ENCODE results near the gene MAP1LC3B.
"Not testable (repeated sequence)": the region's sequence is repeated elsewhere in the genome, so short reads cannot be mapped to it uniquely, and the experiment has no call there.

MAP1LC3B gene

GRCh38 chr16:87382023-87382785 is 9.9 kb upstream of the MAP1LC3B start:
- no peak overlapping the region for H3K27ac ChIP-seq (ENCODE audit: low read depth, low read length)

DNA sequence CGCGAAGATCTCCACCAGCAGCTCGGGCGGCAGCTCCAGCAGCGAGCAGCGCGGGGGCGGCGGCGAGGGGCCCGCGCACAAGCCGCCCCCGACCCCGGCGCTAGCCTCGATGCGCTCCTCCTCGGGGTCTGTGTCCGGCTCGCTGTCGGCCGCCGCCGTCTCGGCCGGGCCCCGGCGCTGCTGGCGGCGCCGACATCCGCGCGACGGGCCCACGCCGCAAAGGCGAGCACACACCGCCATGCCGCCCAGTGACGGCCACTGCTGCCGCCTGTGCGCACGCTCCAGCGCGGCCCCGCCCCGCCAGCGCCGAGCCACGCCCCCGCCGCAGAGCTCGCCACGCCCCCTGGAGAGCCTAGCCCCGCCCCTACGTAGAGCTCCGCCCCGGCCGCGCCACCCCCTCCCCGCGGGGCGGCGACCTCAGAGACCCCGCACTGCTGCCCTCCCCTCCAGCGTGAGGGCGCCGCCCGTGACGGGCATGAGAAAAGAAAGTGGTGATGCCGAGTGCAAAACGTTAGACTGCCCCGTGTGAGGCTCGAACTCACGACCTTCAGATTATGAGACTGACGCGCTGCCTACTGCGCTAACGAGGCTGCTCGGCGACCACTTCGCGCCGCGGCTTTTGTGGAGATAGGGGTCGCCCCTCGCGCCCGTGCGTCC is 8.5 kb upstream of the MAP1LC3B start, which contains the start of gene FBXO31:
FBXO31 (minus strand) TSS at position 272 of the 657 bp plus-strand sequence; CDS start at position 240, 32 bp downstream.
- H3K9me2 ChIP-seq (replicated peaks; ENCODE audit: control insufficient read depth, low read length), result no peaks in the 10 kb centered on the region
- no peaks in the 10 kb centered on the region for H3K9me3 ChIP-seq (ENCODE audit: control insufficient read depth, insufficient read depth, low read length)
- H4K20me1 ChIP-seq (ENCODE audit: control insufficient read depth, insufficient read depth, low read depth, low read length), result peaks cover 21% of the 10 kb centered on the region; the same call in 1 of the 2 replicates
- H3K4me2 ChIP-seq (ENCODE audit: low read length), result peak within 1 kb of the TSS; percentile 79
- TF ChIP-seq, protein P1, sequence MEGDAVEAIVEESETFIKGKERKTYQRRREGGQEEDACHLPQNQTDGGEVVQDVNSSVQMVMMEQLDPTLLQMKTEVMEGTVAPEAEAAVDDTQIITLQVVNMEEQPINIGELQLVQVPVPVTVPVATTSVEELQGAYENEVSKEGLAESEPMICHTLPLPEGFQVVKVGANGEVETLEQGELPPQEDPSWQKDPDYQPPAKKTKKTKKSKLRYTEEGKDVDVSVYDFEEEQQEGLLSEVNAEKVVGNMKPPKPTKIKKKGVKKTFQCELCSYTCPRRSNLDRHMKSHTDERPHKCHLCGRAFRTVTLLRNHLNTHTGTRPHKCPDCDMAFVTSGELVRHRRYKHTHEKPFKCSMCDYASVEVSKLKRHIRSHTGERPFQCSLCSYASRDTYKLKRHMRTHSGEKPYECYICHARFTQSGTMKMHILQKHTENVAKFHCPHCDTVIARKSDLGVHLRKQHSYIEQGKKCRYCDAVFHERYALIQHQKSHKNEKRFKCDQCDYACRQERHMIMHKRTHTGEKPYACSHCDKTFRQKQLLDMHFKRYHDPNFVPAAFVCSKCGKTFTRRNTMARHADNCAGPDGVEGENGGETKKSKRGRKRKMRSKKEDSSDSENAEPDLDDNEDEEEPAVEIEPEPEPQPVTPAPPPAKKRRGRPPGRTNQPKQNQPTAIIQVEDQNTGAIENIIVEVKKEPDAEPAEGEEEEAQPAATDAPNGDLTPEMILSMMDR (IDR thresholded peaks at IDR 0.05; ENCODE audit: low read depth, low read length, poor library complexity, severe bottlenecking), result no peak
- no peak for TF ChIP-seq EZH2phosphoT487 (IDR thresholded peaks at IDR 0.05; ENCODE audit: borderline replicate concordance, low read length)
- peaks cover 59% of the 10 kb centered on the region for H3K4me1 ChIP-seq (ENCODE audit: control insufficient read depth, low read length)
- peaks cover 20% of the 10 kb centered on the region for H3F3A ChIP-seq (ENCODE audit: control insufficient read depth, insufficient read depth)
- peaks cover 55% of the 10 kb centered on the region for H3K79me2 ChIP-seq (ENCODE audit: control insufficient read depth, low read length)
- no peaks in the 10 kb centered on the region for H3K27me3 ChIP-seq (ENCODE audit: control insufficient read depth, low read length)
- peak within 1 kb of the TSS; percentile 77 for H3K4me3 ChIP-seq (ENCODE audit: low read length)
- peak within 1 kb of the TSS; percentile 76 for H3K27ac ChIP-seq (ENCODE audit: low read depth, low read length)
- H3K36me3 ChIP-seq (ENCODE audit: control insufficient read depth, low read length), result peaks cover 19% of the 10 kb centered on the region

More at GRCh38 chr16:87382023-87382785, 9.9 kb upstream of the MAP1LC3B start:
- peak overlapping the region; percentile 77 for H3K4me3 ChIP-seq (ENCODE audit: low read length)
- peaks cover 21% of the 10 kb centered on the region; the same call in 1 of the 2 replicates for H4K20me1 ChIP-seq (ENCODE audit: control insufficient read depth, insufficient read depth, low read depth, low read length)
- H3F3A ChIP-seq (ENCODE audit: control insufficient read depth, insufficient read depth), result peaks cover 12% of the 10 kb centered on the region
- no peaks in the 10 kb centered on the region for H3K9me3 ChIP-seq (ENCODE audit: control insufficient read depth, insufficient read depth, low read length)
- peaks cover 70% of the 10 kb centered on the region for H3K79me2 ChIP-seq (ENCODE audit: control insufficient read depth, low read length)
- H3K36me3 ChIP-seq (ENCODE audit: control insufficient read depth, low read length), result peaks cover 19% of the 10 kb centered on the region
- TF ChIP-seq EZH2phosphoT487 (IDR thresholded peaks at IDR 0.05; ENCODE audit: borderline replicate concordance, low read length), result no peak
- TF ChIP-seq, protein P1 (IDR thresholded peaks at IDR 0.05; ENCODE audit: low read depth, low read length, poor library complexity, severe bottlenecking), result no peak
- H3K9me2 ChIP-seq (replicated peaks; ENCODE audit: control insufficient read depth, low read length), result no peaks in the 10 kb centered on the region
- peak overlapping the region; percentile 79 for H3K4me2 ChIP-seq (ENCODE audit: low read length)
- no peaks in the 10 kb centered on the region for H3K27me3 ChIP-seq (ENCODE audit: control insufficient read depth, low read length)
- peaks cover 45% of the 10 kb centered on the region for H3K4me1 ChIP-seq (ENCODE audit: control insufficient read depth, low read length)

GRCh38 chr16:87384162-87384874 is 7.8 kb upstream of the MAP1LC3B start:
- peaks cover 52% of the 10 kb centered on the region for H3K79me2 ChIP-seq (ENCODE audit: control insufficient read depth, low read length)
- peak overlapping the region; percentile 77 for H3K4me3 ChIP-seq (ENCODE audit: low read length)
- peaks cover 22% of the 10 kb centered on the region for H3F3A ChIP-seq (ENCODE audit: control insufficient read depth, insufficient read depth)
- H3K36me3 ChIP-seq (ENCODE audit: control insufficient read depth, low read length), result peaks cover 16% of the 10 kb centered on the region
- TF ChIP-seq, protein P1 (IDR thresholded peaks at IDR 0.05; ENCODE audit: low read depth, low read length, poor library complexity, severe bottlenecking), result no peak
- TF ChIP-seq EZH2phosphoT487 (IDR thresholded peaks at IDR 0.05; ENCODE audit: borderline replicate concordance, low read length), result no peak
- peak overlapping the region; percentile 76 for H3K27ac ChIP-seq (ENCODE audit: low read depth, low read length)
- H4K20me1 ChIP-seq (ENCODE audit: control insufficient read depth, insufficient read depth, low read depth, low read length), result peaks cover 21% of the 10 kb centered on the region; the same call in 1 of the 2 replicates
- H3K27me3 ChIP-seq (ENCODE audit: control insufficient read depth, low read length), result no peaks in the 10 kb centered on the region
- H3K9me2 ChIP-seq (replicated peaks; ENCODE audit: control insufficient read depth, low read length), result no peaks in the 10 kb centered on the region
- H3K4me1 ChIP-seq (ENCODE audit: control insufficient read depth, low read length), result peaks cover 65% of the 10 kb centered on the region
- H3K4me2 ChIP-seq (ENCODE audit: low read length), result peak overlapping the region; percentile 79
- no peaks in the 10 kb centered on the region for H3K9me3 ChIP-seq (ENCODE audit: control insufficient read depth, insufficient read depth, low read length)

DNA sequence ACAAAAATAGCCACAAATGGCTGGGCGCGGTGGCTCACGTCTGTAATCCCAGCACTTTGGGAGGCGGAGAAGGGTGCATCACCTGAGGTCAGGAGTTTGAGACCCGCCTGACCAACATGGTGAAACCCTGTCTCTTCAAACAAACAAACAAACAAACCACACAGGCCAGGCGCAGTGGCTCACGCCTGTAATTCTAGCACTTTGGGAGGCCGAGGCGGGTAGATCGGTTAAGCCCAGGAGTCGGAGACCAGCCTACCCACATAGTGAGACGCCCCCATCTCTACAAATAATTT is 7.3 kb upstream of the MAP1LC3B start:
- H3K27me3 ChIP-seq (ENCODE audit: control insufficient read depth, low read length); H3K9me3 ChIP-seq (ENCODE audit: control insufficient read depth, insufficient read depth, low read length); H3K9me2 ChIP-seq (replicated peaks; ENCODE audit: control insufficient read depth, low read length): not testable (repeated sequence)
- Histone ChIP-seq H3K4me2 (ENCODE audit: low read length) (peak overlapping the region; percentile 79), H3K79me2 (ENCODE audit: control insufficient read depth, low read length) (peaks cover 50% of the 10 kb centered on the region), H3K27ac (ENCODE audit: low read depth, low read length) (peak overlapping the region; percentile 76), H3K4me1 (ENCODE audit: control insufficient read depth, low read length) (peaks cover 69% of the 10 kb centered on the region), H3F3A (ENCODE audit: control insufficient read depth, insufficient read depth) (peaks cover 26% of the 10 kb centered on the region), H4K20me1 (ENCODE audit: control insufficient read depth, insufficient read depth, low read depth, low read length) (peaks cover 21% of the 10 kb centered on the region; the same call in 1 of the 2 replicates), H3K4me3 (ENCODE audit: low read length) (peak overlapping the region; percentile 77), H3K36me3 (ENCODE audit: control insufficient read depth, low read length) (peaks cover 16% of the 10 kb centered on the region)

Measured in DOHH2 (cell line).